ENCODE data around the gene EFCAB6.

- peak; percentile 51 for TF ChIP-seq CTCF (CRISPR knock-in tag; IDR thresholded peaks at IDR 0.05)
- TF ChIP-seq NFE2L1 (CRISPR knock-in tag; IDR thresholded peaks at IDR 0.05; ENCODE audit: borderline replicate concordance): no peak
- TF ChIP-seq HNRNPH1 (optimal IDR thresholded peaks at IDR 0.05; ENCODE audit: low read depth, low read length): no peak
- no peak for TF ChIP-seq GABPA (IDR thresholded peaks at IDR 0.05; ENCODE audit: low read depth, low read length)
- TF ChIP-seq GABPA (CRISPR knock-in tag; IDR thresholded peaks at IDR 0.05; ENCODE audit: low read depth): no peak
- TF ChIP-seq MAX (IDR thresholded peaks at IDR 0.05): no peak
- no peak for TF ChIP-seq AKAP8 (CRISPR knock-in tag; IDR thresholded peaks at IDR 0.05)
- no peak for TF ChIP-seq RXRB (CRISPR knock-in tag; IDR thresholded peaks at IDR 0.05; ENCODE audit: borderline replicate concordance)
- TF ChIP-seq RFX1 (IDR thresholded peaks at IDR 0.05): no peak
- no peak for TF ChIP-seq SMC3 (IDR thresholded peaks at IDR 0.05; ENCODE audit: low read length)
- no peak for TF ChIP-seq PRPF4 (IDR thresholded peaks at IDR 0.05; ENCODE audit: low read depth, low read length, poor library complexity, severe bottlenecking)
- no peak for TF ChIP-seq PRMT3 (CRISPR knock-in tag; IDR thresholded peaks at IDR 0.05; ENCODE audit: borderline replicate concordance, low read depth)
- TF ChIP-seq PBX3 (CRISPR knock-in tag; IDR thresholded peaks at IDR 0.05; ENCODE audit: borderline replicate concordance): no peak
Observed at GRCh38 chr22:43624144-43624998, 187.7 kb downstream of the EFCAB6 start.

Data from HepG2 (cell line).